Astrocyte of the cerebellum (primary cell): Measurements from ENCODE around the gene COL20A1.

ENCODE experiments used
- DNase-seq: peaks from one replicate; pipeline ENCODE4 v3.0.0-alpha.2; 2011; ENCODE audit warnings: low read depth
- H3K4me3 ChIP-seq: 2 replicates; pipeline ENCODE4 v1.5.1; 2011; ENCODE audit warnings: mild to moderate bottlenecking, low read depth, low read length, moderate library complexity
- CTCF ChIP-seq: IDR thresholded peaks from 2 replicates; pipeline ENCODE4 v1.5.1; 2012; ENCODE audit warnings: low read length, low read depth, moderate library complexity, mild to moderate bottlenecking; ENCODE audit errors: missing control alignments
- in situ Hi-C: cut with HindIII; loops from 2 replicates; pipeline ENCODE4 v1.10.0; 2017; ENCODE audit warnings: low sequenced_read_pairs

COL20A1 gene

GRCh38 chr20:63327231-63327745 is 34.3 kb downstream of the COL20A1 start:
- no peak for DNase-seq
- H3K4me3 ChIP-seq = no peak overlapping the region
- in situ Hi-C loops = no loop called here
- no peak for TF ChIP-seq CTCF

GRCh38 chr20:63328026-63328700 is 35.2 kb downstream of the COL20A1 start:
- H3K4me3 ChIP-seq = no peak overlapping the region
- no peak for DNase-seq
- in situ Hi-C loops = no loop called here
- no peak for TF ChIP-seq CTCF

GRCh38 chr20:63328718-63329275 is 35.8 kb downstream of the COL20A1 start:
- in situ Hi-C loops = no loop called here
- H3K4me3 ChIP-seq = no peak overlapping the region
- no peak for TF ChIP-seq CTCF
- DNase-seq = no peak

- no peak for DNase-seq
- no peak for TF ChIP-seq CTCF
- in situ Hi-C loops = no loop called here
- H3K4me3 ChIP-seq = no peak overlapping the region
Observed at GRCh38 chr20:63329331-63330083, 36.5 kb downstream of the COL20A1 start.

- no peak for TF ChIP-seq CTCF
- in situ Hi-C loops = no loop called here
- H3K4me3 ChIP-seq = no peak overlapping the region
- DNase-seq = no peak
Observed at GRCh38 chr20:63330084-63330760, 37.2 kb downstream of the COL20A1 start.

- DNase-seq = no peak
- no peak overlapping the region for H3K4me3 ChIP-seq
- in situ Hi-C loops = no loop called here
- TF ChIP-seq CTCF = no peak
Observed at GRCh38 chr20:63330940-63331339, 38.0 kb downstream of the COL20A1 start.
